Airway epithelial cell (primary cell): ENCODE data around the gene AMN. TPM values are rescaled to one million over a fixed set of nuclear protein-coding genes. Genes with fewer than 3 reads are reported as not detected.

Experiments
- total RNA-seq: library from RNA; depleted of rRNA; stranded (reverse); fragments of >200 nt; gene quantifications from 2 replicates; pipeline ENCODE4 v1.2.3, GENCODE V29; 2015

AMN gene
- 1.1 and 3.8 TPM in 2 replicates for total RNA-seq

DNA sequence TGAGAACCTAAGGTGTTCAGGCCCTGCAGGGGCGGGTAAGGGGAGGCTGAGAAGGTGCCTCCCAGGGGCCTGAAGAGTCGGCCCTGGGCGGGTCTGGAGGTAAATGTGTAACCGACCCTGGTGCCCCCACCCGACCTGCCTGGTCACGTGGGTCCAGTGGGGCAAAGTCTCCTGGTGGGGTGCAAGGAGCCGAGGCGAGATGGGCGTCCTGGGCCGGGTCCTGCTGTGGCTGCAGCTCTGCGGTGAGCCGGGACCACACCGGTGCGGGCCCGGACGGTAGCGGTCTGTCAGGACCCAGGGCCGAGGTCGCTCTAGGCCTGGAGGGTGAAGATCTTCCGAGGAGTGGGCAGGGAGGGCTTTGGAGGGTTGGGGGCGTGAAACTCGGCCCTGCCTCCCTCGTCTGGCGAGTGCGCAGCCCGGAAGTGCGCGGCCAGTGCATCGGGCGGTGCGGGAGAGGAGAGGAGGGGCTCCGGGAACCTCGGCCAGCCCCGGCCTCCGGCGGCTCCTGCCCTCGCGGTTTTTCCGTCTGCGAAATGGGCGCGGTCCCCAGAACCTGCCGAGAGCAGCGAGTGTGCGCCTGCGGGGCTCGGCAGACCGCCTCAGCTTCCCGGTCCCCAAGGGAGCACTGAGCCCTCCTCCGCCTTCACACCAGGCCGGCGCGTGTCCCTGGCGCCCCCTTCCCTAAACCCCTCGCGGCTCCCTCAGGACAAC is at the start of gene AMN:
TSS of gene AMN (plus strand) at position 174 of the 711 bp plus-strand sequence. CDS start at position 200, 26 bp downstream.

Other genes with a start within 250 kb of the AMN start
- 10.0 and 15.1 TPM in 2 replicates for gene TRAF3, start 145.2 kb upstream of the AMN start, total RNA-seq
- gene CDC42BPB, start 134.9 kb downstream of the AMN start, total RNA-seq = 54.7 and 66.1 TPM in 2 replicates
- gene LBHD2, start 161.5 kb downstream of the AMN start, total RNA-seq = not detected in 2 replicates
- not detected in 2 replicates for gene EXOC3L4, start 172.1 kb downstream of the AMN start, total RNA-seq
- gene TNFAIP2, start 200.8 kb downstream of the AMN start, total RNA-seq = 4.4 and 5.4 TPM in 2 replicates